Panc1 (cell line): Measurements from ENCODE around the gene AVEN.

ENCODE experiments used
- SIN3A ChIP-seq: IDR thresholded peaks from 2 replicates; pipeline ENCODE4 v1.6.1; 2012; ENCODE audit warnings: low read depth, mild to moderate bottlenecking, low read length, moderate library complexity, borderline replicate concordance; ENCODE audit not compliant: insufficient read depth
- TCF7L2 ChIP-seq: IDR thresholded peaks from 2 replicates; pipeline ENCODE4 v1.6.1; 2011; ENCODE audit warnings: mild to moderate bottlenecking, low read depth, low read length, inconsistent platforms
- TF ChIP-seq, protein P1 (sequence below): fragments of 450-650 bp; IDR thresholded peaks from 2 replicates; pipeline ENCODE4 v1.5.1; 2017; ENCODE audit warnings: mild to moderate bottlenecking
- TF ChIP-seq, protein P2 (sequence below), 2 experiments: IDR thresholded peaks; 2 replicates each; pipeline ENCODE4 v1.6.1; 2011 to 2012; ENCODE audit warnings: low read depth in 2 of 2, control low read depth in 1 of 2, low read length in 1 of 2, mild to moderate bottlenecking in 1 of 2, moderate library complexity in 1 of 2; ENCODE audit not compliant: insufficient read depth in 1 of 2

DNA sequence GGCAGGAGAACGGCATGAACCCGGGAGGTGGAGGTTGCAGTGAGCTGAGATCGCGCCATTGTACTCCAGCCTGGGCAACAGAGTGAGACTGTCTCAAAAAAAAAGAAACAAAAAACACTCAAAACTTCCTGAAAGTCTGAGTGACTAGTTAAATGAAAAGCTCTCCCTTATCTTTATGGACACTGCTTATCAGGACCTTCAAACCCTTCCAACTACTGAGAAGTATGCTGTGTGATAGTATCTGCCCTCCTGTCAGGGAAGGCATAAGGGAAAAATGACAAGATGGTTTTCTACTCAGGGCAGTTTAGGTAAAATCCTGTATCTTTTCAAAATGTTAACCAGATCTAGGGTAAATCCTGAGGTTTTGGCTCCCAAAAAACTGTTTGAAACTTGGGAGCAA is 40.9 kb upstream of the AVEN start:
- TF ChIP-seq, protein P1, sequence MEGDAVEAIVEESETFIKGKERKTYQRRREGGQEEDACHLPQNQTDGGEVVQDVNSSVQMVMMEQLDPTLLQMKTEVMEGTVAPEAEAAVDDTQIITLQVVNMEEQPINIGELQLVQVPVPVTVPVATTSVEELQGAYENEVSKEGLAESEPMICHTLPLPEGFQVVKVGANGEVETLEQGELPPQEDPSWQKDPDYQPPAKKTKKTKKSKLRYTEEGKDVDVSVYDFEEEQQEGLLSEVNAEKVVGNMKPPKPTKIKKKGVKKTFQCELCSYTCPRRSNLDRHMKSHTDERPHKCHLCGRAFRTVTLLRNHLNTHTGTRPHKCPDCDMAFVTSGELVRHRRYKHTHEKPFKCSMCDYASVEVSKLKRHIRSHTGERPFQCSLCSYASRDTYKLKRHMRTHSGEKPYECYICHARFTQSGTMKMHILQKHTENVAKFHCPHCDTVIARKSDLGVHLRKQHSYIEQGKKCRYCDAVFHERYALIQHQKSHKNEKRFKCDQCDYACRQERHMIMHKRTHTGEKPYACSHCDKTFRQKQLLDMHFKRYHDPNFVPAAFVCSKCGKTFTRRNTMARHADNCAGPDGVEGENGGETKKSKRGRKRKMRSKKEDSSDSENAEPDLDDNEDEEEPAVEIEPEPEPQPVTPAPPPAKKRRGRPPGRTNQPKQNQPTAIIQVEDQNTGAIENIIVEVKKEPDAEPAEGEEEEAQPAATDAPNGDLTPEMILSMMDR, result no peak
- TF ChIP-seq TCF7L2 (no peak), SIN3A (no peak)
- TF ChIP-seq, protein P2, sequence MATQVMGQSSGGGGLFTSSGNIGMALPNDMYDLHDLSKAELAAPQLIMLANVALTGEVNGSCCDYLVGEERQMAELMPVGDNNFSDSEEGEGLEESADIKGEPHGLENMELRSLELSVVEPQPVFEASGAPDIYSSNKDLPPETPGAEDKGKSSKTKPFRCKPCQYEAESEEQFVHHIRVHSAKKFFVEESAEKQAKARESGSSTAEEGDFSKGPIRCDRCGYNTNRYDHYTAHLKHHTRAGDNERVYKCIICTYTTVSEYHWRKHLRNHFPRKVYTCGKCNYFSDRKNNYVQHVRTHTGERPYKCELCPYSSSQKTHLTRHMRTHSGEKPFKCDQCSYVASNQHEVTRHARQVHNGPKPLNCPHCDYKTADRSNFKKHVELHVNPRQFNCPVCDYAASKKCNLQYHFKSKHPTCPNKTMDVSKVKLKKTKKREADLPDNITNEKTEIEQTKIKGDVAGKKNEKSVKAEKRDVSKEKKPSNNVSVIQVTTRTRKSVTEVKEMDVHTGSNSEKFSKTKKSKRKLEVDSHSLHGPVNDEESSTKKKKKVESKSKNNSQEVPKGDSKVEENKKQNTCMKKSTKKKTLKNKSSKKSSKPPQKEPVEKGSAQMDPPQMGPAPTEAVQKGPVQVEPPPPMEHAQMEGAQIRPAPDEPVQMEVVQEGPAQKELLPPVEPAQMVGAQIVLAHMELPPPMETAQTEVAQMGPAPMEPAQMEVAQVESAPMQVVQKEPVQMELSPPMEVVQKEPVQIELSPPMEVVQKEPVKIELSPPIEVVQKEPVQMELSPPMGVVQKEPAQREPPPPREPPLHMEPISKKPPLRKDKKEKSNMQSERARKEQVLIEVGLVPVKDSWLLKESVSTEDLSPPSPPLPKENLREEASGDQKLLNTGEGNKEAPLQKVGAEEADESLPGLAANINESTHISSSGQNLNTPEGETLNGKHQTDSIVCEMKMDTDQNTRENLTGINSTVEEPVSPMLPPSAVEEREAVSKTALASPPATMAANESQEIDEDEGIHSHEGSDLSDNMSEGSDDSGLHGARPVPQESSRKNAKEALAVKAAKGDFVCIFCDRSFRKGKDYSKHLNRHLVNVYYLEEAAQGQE (IDR thresholded peaks at IDR 0.05; ENCODE audit: insufficient read depth in 1 of 2, low read depth in 2 of 2, low read length in 1 of 2), result no peak
